Mucosa of rectum (tissue), 2 donors: ENCODE results near the gene SMARCD1.
"Not testable (repeated sequence)": the region's sequence is repeated elsewhere in the genome, so short reads cannot be mapped to it uniquely, and the experiment has no call there.

Source experiments
- H3K27ac ChIP-seq, 2 donors: one replicate each; pipeline ENCODE4 v1.7.0; 2013; ENCODE audit warnings: inconsistent platforms in 2 of 2, low read depth in 2 of 2, low read length in 2 of 2
- H3K27me3 ChIP-seq, 2 donors: one replicate each; pipeline ENCODE4 v1.7.0; 2013; ENCODE audit warnings: low read length in 2 of 2; ENCODE audit not compliant: control insufficient read depth in 2 of 2, insufficient read depth in 2 of 2
- H3K36me3 ChIP-seq, 2 donors: one replicate each; pipeline ENCODE4 v1.7.0; 2013; ENCODE audit warnings: low read length in 2 of 2; ENCODE audit not compliant: control insufficient read depth in 2 of 2, insufficient read depth in 2 of 2
- H3K4me1 ChIP-seq, 2 donors: one replicate each; pipeline ENCODE4 v1.7.0; 2013; ENCODE audit warnings: low read length in 2 of 2, mild to moderate bottlenecking in 1 of 2; ENCODE audit not compliant: control insufficient read depth in 2 of 2, insufficient read depth in 2 of 2
- H3K4me3 ChIP-seq, 2 donors: one replicate each; pipeline ENCODE4 v1.7.0; 2013; ENCODE audit warnings: low read length in 2 of 2
- H3K9ac ChIP-seq, 2 donors: one replicate each; pipeline ENCODE4 v1.7.0; 2013; ENCODE audit warnings: low read length in 2 of 2, low read depth in 1 of 2, mild to moderate bottlenecking in 1 of 2
- H3K9me3 ChIP-seq, 2 donors: one replicate each; pipeline ENCODE4 v1.7.0; 2013; ENCODE audit warnings: low read length in 2 of 2; ENCODE audit not compliant: control insufficient read depth in 2 of 2
- donor health status: healthy.
- donor health status: Normal muscosa, but diverticular disease.

The SMARCD1 gene

GRCh38 chr12:50123203-50123602 lies 38.1 kb downstream of the SMARCD1 start:
- H3K36me3 ChIP-seq: peaks cover 32 to 39% of the 10 kb centered on the region in 2 donors
- no peak overlapping the region for H3K27ac ChIP-seq

DNA sequence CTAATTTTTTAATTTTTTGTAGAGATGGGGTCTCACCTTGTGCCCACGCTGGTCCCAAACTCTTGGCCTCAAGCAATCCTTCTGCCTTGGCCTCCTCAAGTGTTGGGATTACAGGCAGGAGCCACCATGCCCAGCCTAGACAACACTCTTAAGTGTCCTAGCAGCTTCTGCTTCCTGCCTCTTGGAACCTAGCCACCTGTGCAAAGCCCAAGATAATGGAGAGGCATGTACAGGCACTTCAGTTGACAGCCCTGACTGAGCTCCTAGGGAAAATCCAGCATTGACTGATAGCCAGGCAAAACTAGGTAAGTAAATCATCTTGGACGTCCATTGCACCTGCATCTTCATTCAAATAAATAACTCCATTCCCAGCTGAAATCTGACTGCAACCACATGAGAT lies 42.4 kb downstream of the SMARCD1 start:
- peaks cover 37 to 42% of the 10 kb centered on the region in 2 donors for H3K36me3 ChIP-seq
- no peaks in the 10 kb centered on the region for H3K27me3 ChIP-seq
- no peak overlapping the region for H3K4me3 ChIP-seq
- no peaks in the 10 kb centered on the region for H3K4me1 ChIP-seq
- no peak overlapping the region for H3K9ac ChIP-seq
- H3K27ac ChIP-seq: no peak overlapping the region
- no peaks in the 10 kb centered on the region for H3K9me3 ChIP-seq

More at GRCh38 chr12:50123203-50123602, 38.1 kb downstream of the SMARCD1 start:
- Histone ChIP-seq H3K4me1 (peaks cover 18 to 19% of the 10 kb centered on the region in 2 donors), H3K4me3 (no peak overlapping the region), H3K27me3 (no peaks in the 10 kb centered on the region), H3K9me3 (no peaks in the 10 kb centered on the region), H3K9ac (no peak overlapping the region)

DNA sequence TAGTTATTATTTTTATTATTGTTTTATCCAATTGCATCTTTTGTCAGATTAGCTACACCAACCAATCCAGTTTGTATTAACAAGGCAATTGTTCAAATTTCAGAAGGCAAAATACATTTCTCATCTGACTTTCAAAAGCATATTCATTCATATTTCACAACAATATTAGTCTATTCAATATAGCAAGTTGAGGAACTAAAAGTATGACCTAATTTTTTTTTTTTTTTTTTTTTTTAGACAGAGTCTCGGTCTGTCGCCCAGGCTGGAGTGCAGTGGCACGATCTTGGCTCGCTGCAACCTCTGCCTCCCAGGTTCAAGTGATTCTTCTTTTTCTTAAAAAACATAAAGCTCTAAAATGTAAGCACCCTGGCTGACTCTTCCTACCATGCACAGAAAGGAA lies 44.1 kb downstream of the SMARCD1 start:
- Histone ChIP-seq H3K9ac (no peak overlapping the region), H3K27ac (no peak overlapping the region), H3K36me3 (peaks cover 38 to 49% of the 10 kb centered on the region in 2 donors), H3K4me3 (no peak overlapping the region), H3K27me3 (no peaks in the 10 kb centered on the region), H3K9me3 (no peaks in the 10 kb centered on the region), H3K4me1 (no peaks in the 10 kb centered on the region)

- H3K36me3 ChIP-seq: peaks cover 36 to 53% of the 10 kb centered on the region in 2 donors
These were observed 47.5 kb downstream of the SMARCD1 start for GRCh38 chr12:50132505-50133135.

DNA sequence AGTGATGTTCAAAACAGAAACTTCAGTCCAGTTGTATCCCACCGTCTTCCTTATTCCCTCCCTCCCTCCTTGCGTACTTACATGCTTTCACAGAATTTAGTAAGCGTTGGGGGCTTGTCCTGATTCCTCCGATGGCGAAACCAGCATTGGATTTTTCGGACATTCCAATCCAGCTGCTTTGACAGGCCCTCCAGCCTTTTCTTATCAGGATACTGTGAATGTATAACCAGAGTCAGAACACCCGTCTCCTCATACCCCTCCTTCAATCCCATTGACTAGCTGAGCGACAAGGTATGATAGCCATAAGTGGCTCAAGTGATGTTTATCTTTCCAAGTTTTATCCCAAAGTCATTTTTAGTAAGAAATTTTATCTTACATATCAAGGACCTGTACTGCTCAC lies 57.9 kb downstream of the SMARCD1 start:
- Histone ChIP-seq H3K9ac (no peak overlapping the region), H3K4me1 (no peaks in the 10 kb centered on the region), H3K27me3 (no peaks in the 10 kb centered on the region), H3K4me3 (no peak overlapping the region), H3K27ac (no peak overlapping the region), H3K36me3 (peaks cover 6 to 9% of the 10 kb centered on the region in 2 donors), H3K9me3 (no peaks in the 10 kb centered on the region)

More at GRCh38 chr12:50132505-50133135, 47.5 kb downstream of the SMARCD1 start:
- Histone ChIP-seq H3K9me3 (no peaks in the 10 kb centered on the region), H3K4me3 (no peak overlapping the region), H3K27ac (no peak overlapping the region), H3K4me1 (peaks cover 0 to 2% of the 10 kb centered on the region in 2 donors), H3K9ac (no peak overlapping the region), H3K27me3 (no peaks in the 10 kb centered on the region)

DNA sequence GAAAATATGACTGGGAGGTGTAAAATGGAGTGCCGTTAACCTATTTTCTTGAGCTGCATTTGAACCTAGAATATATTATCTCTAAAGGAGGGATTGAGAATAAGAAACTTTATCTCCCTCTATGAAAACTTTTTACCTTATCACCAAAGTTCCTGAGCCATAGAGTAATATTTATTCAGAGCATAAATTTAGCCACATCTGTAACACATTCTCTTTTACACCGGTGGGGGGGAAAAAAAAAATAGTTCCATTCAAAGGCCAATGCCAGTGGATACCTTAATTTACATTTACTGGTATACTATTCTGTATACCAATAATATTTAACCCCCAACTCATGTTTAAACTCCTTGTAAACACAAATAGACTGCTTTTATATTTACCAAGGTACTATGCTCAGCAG lies 60.3 kb downstream of the SMARCD1 start:
- Histone ChIP-seq H3K4me3 (no peak overlapping the region), H3K27me3 (no peaks in the 10 kb centered on the region), H3K9ac (no peak overlapping the region), H3K4me1 (no peaks in the 10 kb centered on the region), H3K36me3 (peaks cover 2 to 7% of the 10 kb centered on the region in 2 donors), H3K27ac (no peak overlapping the region), H3K9me3 (no peaks in the 10 kb centered on the region)

GRCh38 chr12:50147281-50147680 lies 62.1 kb downstream of the SMARCD1 start:
- no peaks in the 10 kb centered on the region for H3K27me3 ChIP-seq
- no peaks in the 10 kb centered on the region for H3K9me3 ChIP-seq
- peaks cover 0 to 3% of the 10 kb centered on the region in 2 donors for H3K36me3 ChIP-seq
- no peak overlapping the region for H3K4me3 ChIP-seq
- no peaks in the 10 kb centered on the region for H3K4me1 ChIP-seq
- H3K27ac ChIP-seq: no peak overlapping the region
- no peak overlapping the region for H3K9ac ChIP-seq

GRCh38 chr12:50148011-50148410 lies 62.9 kb downstream of the SMARCD1 start:
- not testable (repeated sequence) for H3K4me3 ChIP-seq, H3K9me3 ChIP-seq, H3K4me1 ChIP-seq, H3K36me3 ChIP-seq, H3K27me3 ChIP-seq, H3K27ac ChIP-seq, H3K9ac ChIP-seq

DNA sequence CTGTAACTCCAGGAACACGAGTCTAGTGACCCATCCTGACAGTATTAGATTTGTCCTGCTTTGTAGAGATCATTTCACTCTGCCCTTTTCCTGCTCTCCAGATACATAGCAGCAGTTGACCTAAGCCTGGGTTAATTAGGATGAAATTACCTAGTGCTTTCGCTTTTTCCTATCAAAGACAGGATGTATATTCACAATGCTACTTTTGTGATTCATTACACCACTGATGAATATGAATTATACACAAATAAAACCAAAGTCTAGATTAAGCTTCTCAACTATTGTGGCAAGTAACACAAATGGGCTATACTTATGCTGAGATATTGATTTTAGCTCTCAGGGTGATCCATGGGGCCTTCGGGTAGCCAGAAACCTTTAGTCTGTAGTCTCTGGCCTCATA lies 64.2 kb downstream of the SMARCD1 start:
- Histone ChIP-seq H3K9me3 (no peaks in the 10 kb centered on the region), H3K27ac (no peak overlapping the region), H3K27me3 (no peaks in the 10 kb centered on the region), H3K4me3 (no peak overlapping the region), H3K9ac (no peak overlapping the region), H3K4me1 (no peaks in the 10 kb centered on the region), H3K36me3 (no peaks in the 10 kb centered on the region)
